Endothelial cell of umbilical vein (primary cell): Measurements from ENCODE around the gene CFAP46. TPM values are rescaled to one million over a fixed set of nuclear protein-coding genes. Genes with fewer than 3 reads are reported as not detected.

Experiments
- BruUV-seq: library from RNA; stranded (reverse); fragments of 400-500 nt; replicated peaks from 2 replicates; lab custom pipeline; 2021; lab: Mats Ljungman, UMichigan
- CTCF ChIA-PET: fragments of 300-600, 350-600 bp; sonication (Branson Sonifier 250); formaldehyde crosslinking; loops from one replicate; lab custom pipeline; 2021; ENCODE audit warnings: antibody characterized with exemption, inconsistent platforms; lab: Charles Lee
- POLR2A ChIA-PET: fragments of 300-600, 350-600 bp; sonication (Branson Sonifier 250); formaldehyde crosslinking; loops from one replicate; lab custom pipeline; 2021; ENCODE audit warnings: antibody characterized with exemption, inconsistent platforms; lab: Charles Lee
- DNase-seq: peaks from one replicate; pipeline ENCODE4 v3.0.0-alpha.2; 2011; ENCODE audit warnings: low read depth, low spot score
- FAIRE-seq: peaks from 2 replicates; lab custom pipeline; 2011; peaks lifted over from hg19 to GRCh38; lab: Jason Lieb, UNC
- H2AFZ ChIP-seq: 2 replicates; pipeline ENCODE4 v1.6.0; 2012; ENCODE audit warnings: low read depth, low read length, control low read depth, inconsistent platforms
- H3K27ac ChIP-seq: 2 replicates; pipeline ENCODE4 v1.5.1; 2011; ENCODE audit warnings: low read depth, mild to moderate bottlenecking, control low read depth, low read length, moderate library complexity; ENCODE audit not compliant: insufficient read depth
- H3K27me3 ChIP-seq, 2 experiments: 2 replicates each; pipeline versions ENCODE4 v1.6.0 to v1.6.1; 2011; ENCODE audit warnings: low read length in 2 of 2, mixed read lengths in 1 of 2; ENCODE audit not compliant: control insufficient read depth in 2 of 2, insufficient read depth in 2 of 2
- H3K36me3 ChIP-seq, 2 experiments: 2 replicates in 1 of 2; 3 replicates in 1 of 2; pipeline ENCODE4 v1.5.1; 2011; ENCODE audit warnings: low read length in 2 of 2, mild to moderate bottlenecking in 1 of 2, moderate library complexity in 1 of 2; ENCODE audit not compliant: control insufficient read depth in 2 of 2, insufficient read depth in 2 of 2; ENCODE audit errors: extremely low read depth in 1 of 2
- H3K4me1 ChIP-seq: 3 replicates; pipeline ENCODE4 v1.5.1; 2011; ENCODE audit warnings: mild to moderate bottlenecking, low read length; ENCODE audit not compliant: control insufficient read depth, insufficient read depth; ENCODE audit errors: extremely low read depth
- H3K4me2 ChIP-seq: 2 replicates; pipeline ENCODE4 v1.6.1; 2011; ENCODE audit warnings: low read length, control low read depth, mixed read lengths; ENCODE audit not compliant: insufficient read depth
- H3K4me3 ChIP-seq, 3 experiments: fragments of 200-600 bp in 1 of 3; sonication (generic), shearing (Covaris generic) in 1 of 3; replicated peaks in 1 of 3; 2 replicates each; pipeline ENCODE4 v1.5.1; 2011 to 2016; ENCODE audit warnings: control low read depth in 3 of 3, low read length in 3 of 3, mild to moderate bottlenecking in 2 of 3, inconsistent platforms in 1 of 3, low read depth in 1 of 3, moderate library complexity in 1 of 3; ENCODE audit not compliant: insufficient read depth in 1 of 3
- H3K79me2 ChIP-seq: 2 replicates; pipeline ENCODE4 v1.6.0; 2012; ENCODE audit warnings: low read length, inconsistent platforms; ENCODE audit not compliant: control insufficient read depth, insufficient read depth
- H3K9ac ChIP-seq: replicated peaks from 2 replicates; pipeline ENCODE3; 2011; ENCODE audit warnings: low read length, control low read depth; ENCODE audit not compliant: insufficient read depth; ENCODE audit errors: extremely low read depth
- H3K9me1 ChIP-seq: replicated peaks from 3 replicates; pipeline ENCODE4 v1.6.0; 2011; ENCODE audit warnings: mild to moderate bottlenecking, low read length; ENCODE audit not compliant: control insufficient read depth, insufficient read depth; ENCODE audit errors: extremely low read depth
- H3K9me3 ChIP-seq: replicated peaks from 2 replicates; pipeline ENCODE4 v1.5.1; 2012; ENCODE audit warnings: low read length, inconsistent platforms; ENCODE audit not compliant: control insufficient read depth, insufficient read depth
- H4K20me1 ChIP-seq: replicated peaks from 2 replicates; pipeline ENCODE3; 2011; ENCODE audit warnings: mild to moderate bottlenecking, low read length; ENCODE audit not compliant: control insufficient read depth, insufficient read depth; ENCODE audit errors: extremely low read depth
- EZH2 ChIP-seq: IDR thresholded peaks from 2 replicates; pipeline ENCODE4 v1.6.1; 2012; ENCODE audit warnings: borderline replicate concordance, low read depth, mild to moderate bottlenecking, moderate library complexity, low read length, inconsistent platforms; ENCODE audit not compliant: severe bottlenecking
- FOS ChIP-seq: IDR thresholded peaks from 2 replicates; pipeline ENCODE4 v1.6.1; 2011; ENCODE audit warnings: mild to moderate bottlenecking, low read length, moderate library complexity, borderline replicate concordance; ENCODE audit not compliant: insufficient read depth
- MYC ChIP-seq: IDR thresholded peaks from one replicate; pipeline ENCODE4 v1.6.1; 2011; ENCODE audit warnings: mild to moderate bottlenecking, low read depth, low read length
- POLR2A ChIP-seq: IDR thresholded peaks from 2 replicates; pipeline ENCODE4 v1.6.1; 2012; ENCODE audit warnings: low read depth, mild to moderate bottlenecking, control low read depth, low read length
- POLR2AphosphoS5 ChIP-seq: IDR thresholded peaks from 2 replicates; pipeline ENCODE4 v1.6.1; 2012; ENCODE audit warnings: low read depth, mild to moderate bottlenecking, control low read depth, low read length, moderate library complexity; ENCODE audit not compliant: insufficient read depth
- dilution Hi-C: fragments of 300-500 bp; cut with MboI; formaldehyde crosslinking; loops from one replicate; pipeline ENCODE4 v1.15.0; 2019; ENCODE audit warnings: low sequenced_read_pairs; ENCODE audit not compliant: extremely low pct_ligation_motif_present
- intact Hi-C: fragments of 100-400 bp; cut with micrococcal nuclease; formaldehyde crosslinking; loops from one replicate; pipeline ENCODE4 v1.10.0; 2022
- polyA plus RNA-seq, 4 experiments: library from polyadenylated mRNA; depleted of rRNA in 3 of 4; stranded (reverse) in 3 of 4; unstranded in 1 of 4; fragments of >200 nt; gene quantifications; 2 replicates each; pipeline versions ENCODE4 v1.2.1 to v1.2.3, GENCODE V29; 2011 to 2012; ENCODE audit warnings: missing spikeins in 1 of 4
- total RNA-seq: library from RNA; stranded (reverse); gene quantifications from 2 replicates; pipeline ENCODE4 v1.2.3, GENCODE V29; 2021
- TF ChIP-seq, protein P1 (sequence below), 2 donors: IDR thresholded peaks; 1 replicate in 1 of 2; 2 replicates in 1 of 2; pipeline ENCODE4 v1.5.1; 2011; ENCODE audit warnings: low read length in 2 of 2, mild to moderate bottlenecking in 2 of 2, moderate library complexity in 2 of 2, control low read depth in 1 of 2, inconsistent platforms in 1 of 2, low read depth in 1 of 2; ENCODE audit not compliant: insufficient read depth in 1 of 2; ENCODE audit errors: extremely low read depth in 1 of 2
- TF ChIP-seq, protein P2 (sequence below): IDR thresholded peaks from 2 replicates; pipeline ENCODE4 v1.6.1; 2011; ENCODE audit not compliant: insufficient read depth, insufficient read length

The CFAP46 gene
- total and polyA plus RNA-seq, 2 donors (not counting 3 experiments of a cell fraction or from before 2014, with no cell fraction given) = 0.75 to 0.98 TPM

DNA sequence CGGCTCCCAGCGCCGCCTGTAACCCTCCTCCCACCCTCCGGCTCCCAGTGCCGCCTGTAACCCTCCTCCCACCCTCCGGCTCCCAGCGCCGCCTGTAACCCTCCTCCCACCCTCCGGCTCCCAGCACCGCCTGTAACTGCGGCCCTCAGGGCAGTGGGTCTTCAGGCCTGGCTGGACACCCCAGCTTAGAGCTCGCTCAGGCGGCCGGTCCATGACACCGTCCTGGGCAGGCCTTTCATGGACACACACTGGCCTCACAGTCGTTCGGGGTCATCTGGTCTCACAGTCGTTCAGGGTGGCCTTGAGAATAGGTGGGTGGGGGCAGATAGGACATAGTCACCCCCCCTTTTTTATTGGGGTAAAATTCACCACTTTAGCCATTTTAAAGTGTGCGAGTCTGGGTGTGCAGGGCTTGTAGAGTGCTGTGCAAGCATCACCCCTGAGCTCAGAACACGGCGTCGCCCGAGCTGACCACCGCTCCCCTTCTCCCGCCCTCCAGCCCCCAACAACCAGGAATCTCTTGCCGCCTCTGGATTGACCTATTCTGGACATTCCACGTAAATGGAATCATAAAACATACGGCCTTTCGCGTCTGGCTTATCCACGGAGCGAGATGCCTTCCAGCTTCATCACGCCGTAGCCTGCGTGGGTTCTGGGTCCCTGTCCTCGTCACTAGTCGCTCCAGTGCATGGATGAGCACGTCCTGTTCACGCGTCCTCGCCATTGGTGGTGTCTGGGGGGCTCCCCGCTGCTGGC is 41.1 kb upstream of the CFAP46 start:
- Histone ChIP-seq H3K9ac (no peak overlapping the region), H3K4me2 (no peak overlapping the region), H3K9me1 (no peaks in the 10 kb centered on the region), H3K36me3 (no peaks in the 10 kb centered on the region), H3K27me3 (no peaks in the 10 kb centered on the region), H3K4me1 (no peaks in the 10 kb centered on the region), H3K27ac (no peak overlapping the region), H4K20me1 (no peaks in the 10 kb centered on the region), H3K9me3 (no peaks in the 10 kb centered on the region), H3K79me2 (no peaks in the 10 kb centered on the region), H2AFZ (no peak overlapping the region), H3K4me3 (no peak overlapping the region)
- TF ChIP-seq POLR2AphosphoS5 (no peak), POLR2A (no peak), EZH2 (no peak), FOS (no peak), MYC (no peak)
- TF ChIP-seq, protein P1, sequence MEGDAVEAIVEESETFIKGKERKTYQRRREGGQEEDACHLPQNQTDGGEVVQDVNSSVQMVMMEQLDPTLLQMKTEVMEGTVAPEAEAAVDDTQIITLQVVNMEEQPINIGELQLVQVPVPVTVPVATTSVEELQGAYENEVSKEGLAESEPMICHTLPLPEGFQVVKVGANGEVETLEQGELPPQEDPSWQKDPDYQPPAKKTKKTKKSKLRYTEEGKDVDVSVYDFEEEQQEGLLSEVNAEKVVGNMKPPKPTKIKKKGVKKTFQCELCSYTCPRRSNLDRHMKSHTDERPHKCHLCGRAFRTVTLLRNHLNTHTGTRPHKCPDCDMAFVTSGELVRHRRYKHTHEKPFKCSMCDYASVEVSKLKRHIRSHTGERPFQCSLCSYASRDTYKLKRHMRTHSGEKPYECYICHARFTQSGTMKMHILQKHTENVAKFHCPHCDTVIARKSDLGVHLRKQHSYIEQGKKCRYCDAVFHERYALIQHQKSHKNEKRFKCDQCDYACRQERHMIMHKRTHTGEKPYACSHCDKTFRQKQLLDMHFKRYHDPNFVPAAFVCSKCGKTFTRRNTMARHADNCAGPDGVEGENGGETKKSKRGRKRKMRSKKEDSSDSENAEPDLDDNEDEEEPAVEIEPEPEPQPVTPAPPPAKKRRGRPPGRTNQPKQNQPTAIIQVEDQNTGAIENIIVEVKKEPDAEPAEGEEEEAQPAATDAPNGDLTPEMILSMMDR (IDR thresholded peaks at IDR 0.05; ENCODE audit: extremely low read depth in 1 of 2, insufficient read depth in 1 of 2, low read depth in 1 of 2, low read length in 2 of 2) = no peak
- TF ChIP-seq, protein P2, sequence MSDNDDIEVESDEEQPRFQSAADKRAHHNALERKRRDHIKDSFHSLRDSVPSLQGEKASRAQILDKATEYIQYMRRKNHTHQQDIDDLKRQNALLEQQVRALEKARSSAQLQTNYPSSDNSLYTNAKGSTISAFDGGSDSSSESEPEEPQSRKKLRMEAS = no peak
- dilution Hi-C loops (no loop called here), intact Hi-C loops (no loop called here)
- no peak for FAIRE-seq
- POLR2A ChIA-PET = no interaction called here
- no peak for DNase-seq
- CTCF ChIA-PET = no interaction called here
- no TSS peak for BruUV-seq
